IMR-90 (cell line): ENCODE measurements around the gene RNGTT. TPM values are rescaled to one million over a fixed set of nuclear protein-coding genes. Genes with fewer than 3 reads are reported as not detected.

ENCODE experiments used
- ATAC-seq: fragments of 200-7000 bp; cut with Tn5 transposase; 2 replicates; pipeline ENCODE4 v1.9.1; 2020; ENCODE audit warnings: low read depth, mild to moderate bottlenecking, moderate library complexity
- BruUV-seq: library from RNA; stranded (reverse); fragments of 400-500 nt; replicated peaks from 2 replicates; lab custom pipeline; 2021; lab: Mats Ljungman, UMichigan
- CTCF ChIA-PET: fragments of 300-600 bp; formaldehyde crosslinking; extraction: SDS; loops from one replicate; lab custom pipeline; 2021; ENCODE audit warnings: antibody characterized with exemption; lab: Yijun Ruan, JAX
- POLR2A ChIA-PET: fragments of 300-600 bp; sonication (Branson Sonifier 250); formaldehyde crosslinking; loops from one replicate; lab custom pipeline; 2022; ENCODE audit warnings: antibody characterized with exemption; ENCODE audit not compliant: unreplicated experiment; lab: Charles Lee
- DNase-seq: peaks from one replicate; pipeline ENCODE4 v3.0.0; 2013
- H2AFZ ChIP-seq: replicated peaks from 2 replicates; pipeline ENCODE3; 2013; ENCODE audit warnings: low read length, mild to moderate bottlenecking; ENCODE audit not compliant: poor library complexity
- H2AK5ac ChIP-seq: 2 replicates; pipeline ENCODE4 v1.6.1; 2013; ENCODE audit warnings: low read depth, low read length, inconsistent platforms
- H2AK9ac ChIP-seq: replicated peaks from 2 replicates; pipeline ENCODE3; 2013; ENCODE audit warnings: mild to moderate bottlenecking, low read depth, low read length, moderate library complexity; ENCODE audit not compliant: poor library complexity
- H2BK120ac ChIP-seq: 2 replicates; pipeline ENCODE4 v1.6.1; 2013; ENCODE audit warnings: low read depth, low read length, inconsistent platforms
- H2BK15ac ChIP-seq: 3 replicates; pipeline ENCODE4 v1.6.1; 2013; ENCODE audit warnings: low read depth, low read length, inconsistent platforms
- H2BK20ac ChIP-seq: 2 replicates; pipeline ENCODE4 v1.6.1; 2013; ENCODE audit warnings: low read depth, mild to moderate bottlenecking, inconsistent platforms, low read length, moderate library complexity
- H2BK5ac ChIP-seq: 2 replicates; pipeline ENCODE4 v1.6.1; 2013; ENCODE audit warnings: mild to moderate bottlenecking, low read depth, low read length, inconsistent platforms; ENCODE audit not compliant: poor library complexity, severe bottlenecking
- H3K14ac ChIP-seq: replicated peaks from 2 replicates; pipeline ENCODE4 v1.6.1; 2013; ENCODE audit warnings: low read depth, low read length, inconsistent platforms
- H3K18ac ChIP-seq: 2 replicates; pipeline ENCODE4 v1.6.1; 2013; ENCODE audit warnings: low read depth, low read length, control low read depth
- H3K23ac ChIP-seq: 2 replicates; pipeline ENCODE4 v1.6.1; 2013; ENCODE audit warnings: low read depth, low read length, inconsistent platforms
- H3K27ac ChIP-seq: 2 replicates; pipeline ENCODE4 v1.5.1; 2013; ENCODE audit warnings: mild to moderate bottlenecking, control low read depth, low read length; ENCODE audit not compliant: insufficient read depth
- H3K27me3 ChIP-seq: 2 replicates; pipeline ENCODE4 v1.6.1; 2013; ENCODE audit warnings: low read length; ENCODE audit not compliant: control insufficient read depth, insufficient read depth
- H3K36me3 ChIP-seq: 2 replicates; pipeline ENCODE4 v1.6.1; 2013; ENCODE audit warnings: low read length, mixed read lengths; ENCODE audit not compliant: control insufficient read depth, insufficient read depth
- H3K4ac ChIP-seq: 2 replicates; pipeline ENCODE4 v1.6.1; 2013; ENCODE audit warnings: low read depth, low read length, inconsistent platforms
- H3K4me1 ChIP-seq: 2 replicates; pipeline ENCODE4 v1.6.1; 2013; ENCODE audit warnings: low read length, mixed read lengths; ENCODE audit not compliant: control insufficient read depth, insufficient read depth
- H3K4me2 ChIP-seq: 2 replicates; pipeline ENCODE4 v1.6.1; 2013; ENCODE audit warnings: low read depth, mild to moderate bottlenecking, control low read depth, low read length, moderate library complexity
- H3K4me3 ChIP-seq: 2 replicates; pipeline ENCODE4 v1.5.1; 2013; ENCODE audit warnings: low read depth, mild to moderate bottlenecking, control low read depth, low read length, moderate library complexity; ENCODE audit not compliant: insufficient read depth
- H3K56ac ChIP-seq: 2 replicates; pipeline ENCODE4 v1.6.1; 2013; ENCODE audit warnings: low read length, inconsistent platforms; ENCODE audit not compliant: insufficient read depth; ENCODE audit errors: extremely low read depth
- H3K79me1 ChIP-seq, 2 experiments: 2 replicates each; pipeline ENCODE4 v1.6.1; 2013; ENCODE audit warnings: low read length in 2 of 2, inconsistent platforms in 1 of 2, low read depth in 1 of 2
- H3K9ac ChIP-seq: 2 replicates; pipeline ENCODE4 v1.6.1; 2013; ENCODE audit warnings: low read depth, low read length, control low read depth
- H3K9me1 ChIP-seq: 2 replicates; pipeline ENCODE4 v1.6.1; 2013; ENCODE audit warnings: low read length, inconsistent platforms; ENCODE audit not compliant: insufficient read depth
- H3K9me3 ChIP-seq: 2 replicates; pipeline ENCODE4 v1.6.1; 2013; ENCODE audit warnings: low read length; ENCODE audit not compliant: control insufficient read depth, insufficient read depth
- H4K20me1 ChIP-seq: 2 replicates; pipeline ENCODE4 v1.6.1; 2013; ENCODE audit warnings: low read length, inconsistent platforms; ENCODE audit not compliant: insufficient read depth
- H4K5ac ChIP-seq: 2 replicates; pipeline ENCODE4 v1.6.1; 2013; ENCODE audit warnings: mild to moderate bottlenecking, low read depth, low read length, control low read depth
- H4K8ac ChIP-seq, 2 experiments: 2 replicates each; pipeline ENCODE4 v1.6.1; 2013; ENCODE audit warnings: low read depth in 2 of 2, low read length in 2 of 2, control low read depth in 1 of 2, inconsistent platforms in 1 of 2
- H4K91ac ChIP-seq: 2 replicates; pipeline ENCODE4 v1.6.1; 2013; ENCODE audit warnings: low read depth, low read length, inconsistent platforms; ENCODE audit not compliant: insufficient read depth
- BHLHE40 ChIP-seq: fragments of 150-350 bp; IDR thresholded peaks from 2 replicates; pipeline ENCODE4 v1.6.1; 2016; ENCODE audit warnings: mild to moderate bottlenecking, low read depth, low read length
- CEBPB ChIP-seq: IDR thresholded peaks from 2 replicates; pipeline ENCODE4 v1.6.1; 2012; ENCODE audit warnings: low read depth, low read length, improper control_type of control experiment
- CHD1 ChIP-seq: IDR thresholded peaks from 2 replicates; pipeline ENCODE4 v1.6.1; 2012; ENCODE audit warnings: low read depth, low read length, improper control_type of control experiment
- CTCF ChIP-seq: conservative IDR thresholded peaks from 2 replicates; pipeline ENCODE4 v1.5.1; 2012; ENCODE audit warnings: mild to moderate bottlenecking, low read depth, low read length, improper control_type of control experiment
- ELK1 ChIP-seq: fragments of 150-350 bp; IDR thresholded peaks from 2 replicates; pipeline ENCODE4 v1.6.1; 2016; ENCODE audit warnings: low read depth, mild to moderate bottlenecking, low read length, moderate library complexity, borderline replicate concordance
- FOS ChIP-seq: fragments of 150-350 bp; IDR thresholded peaks from 2 replicates; pipeline ENCODE4 v1.6.1; 2016; ENCODE audit warnings: low read depth, low read length
- MAFK ChIP-seq: IDR thresholded peaks from 2 replicates; pipeline ENCODE4 v1.6.1; 2012; ENCODE audit warnings: low read depth, low read length, improper control_type of control experiment
- MAZ ChIP-seq: IDR thresholded peaks from 2 replicates; pipeline ENCODE4 v1.6.1; 2012; ENCODE audit warnings: low read depth, mild to moderate bottlenecking, low read length, improper control_type of control experiment, moderate library complexity, borderline replicate concordance
- MXI1 ChIP-seq: IDR thresholded peaks from 2 replicates; pipeline ENCODE4 v1.6.1; 2012; ENCODE audit warnings: low read depth, mild to moderate bottlenecking, low read length, moderate library complexity, borderline replicate concordance
- NFE2L2 ChIP-seq: fragments of 150-350 bp; IDR thresholded peaks from 2 replicates; pipeline ENCODE4 v1.6.1; 2016; ENCODE audit warnings: low read depth, mild to moderate bottlenecking, low read length
- POLR2A ChIP-seq: IDR thresholded peaks from 2 replicates; pipeline ENCODE4 v1.6.1; 2012; ENCODE audit warnings: mild to moderate bottlenecking, low read depth, low read length
- RAD21 ChIP-seq: IDR thresholded peaks from 2 replicates; pipeline ENCODE4 v1.6.1; 2012; ENCODE audit warnings: low read length, improper control_type of control experiment
- RCOR1 ChIP-seq: IDR thresholded peaks from 2 replicates; pipeline ENCODE4 v1.6.1; 2012; ENCODE audit warnings: mild to moderate bottlenecking, low read length, improper control_type of control experiment; ENCODE audit not compliant: insufficient replicate concordance
- RFX5 ChIP-seq: IDR thresholded peaks from 2 replicates; pipeline ENCODE4 v1.8.0; 2012; ENCODE audit warnings: low read depth, mild to moderate bottlenecking, low read length, moderate library complexity
- SMC3 ChIP-seq: fragments of 150-350 bp; IDR thresholded peaks from 2 replicates; pipeline ENCODE4 v1.6.1; 2016; ENCODE audit warnings: low read depth, mild to moderate bottlenecking, antibody characterized with exemption, low read length, moderate library complexity
- USF2 ChIP-seq: fragments of 150-350 bp; IDR thresholded peaks from 2 replicates; pipeline ENCODE4 v1.6.1; 2017; ENCODE audit warnings: mild to moderate bottlenecking, antibody characterized with exemption, low read length, low read depth
- WGBS, 2 experiments: methylation state at CpG; one replicate each; pipeline versions ENCODE4 v1.1.5 to v1.1.7; 2013; ENCODE audit warnings: missing lambda C conversion rate in 2 of 2; ENCODE audit not compliant: insufficient read length in 1 of 2; ENCODE audit errors: extremely low coverage in 2 of 2; 5-methylcytosine and 5-hydroxymethylcytosine counted together
- dilution Hi-C: fragments of 300-500 bp; cut with HindIII; formaldehyde crosslinking; loops from one replicate; pipeline ENCODE4 v1.14.3; 2018; ENCODE audit warnings: low sequenced_read_pairs; ENCODE audit not compliant: unreplicated experiment
- in situ Hi-C: fragments of 300-500 bp; cut with MboI; formaldehyde crosslinking; loops from 3 replicates; pipeline ENCODE4 v1.14.3; 2019; ENCODE audit warnings: low sequenced_read_pairs, inconsistent platforms, mixed read lengths
- intact Hi-C: fragments of 100-400 bp; cut with micrococcal nuclease; formaldehyde crosslinking; loops from 2 replicates; pipeline ENCODE4 v1.10.0; 2022
- polyA plus RNA-seq, 3 experiments: library from polyadenylated mRNA; depleted of rRNA; stranded (reverse); fragments of >200 nt; gene quantifications; 2 replicates each; pipeline ENCODE4 v1.2.3, GENCODE V29; 2012; ENCODE audit warnings: low replicate concordance in 1 of 3
- total RNA-seq: library from RNA; depleted of rRNA; stranded (reverse); fragments of >200 nt; gene quantifications from 2 replicates; pipeline ENCODE4 v1.2.3, GENCODE V29; 2012

Gene RNGTT
- total and polyA plus RNA-seq, 2 of the 4 experiments (the other 2 are of a cell fraction) = 5.4 to 21.7 TPM

GRCh38 chr6:88734544-88734943, 228.9 kb downstream of the RNGTT start:
- dilution Hi-C loops = no loop called here
- intact Hi-C loops = no loop called here
- ChIA-PET CTCF (no interaction called here), POLR2A (no interaction called here)
- no peaks in the 10 kb centered on the region for H3K27me3 ChIP-seq
- in situ Hi-C loops = no loop called here
- no peaks in the 10 kb centered on the region for H3K36me3 ChIP-seq
- no peak overlapping the region for H2AK9ac ChIP-seq
- ATAC-seq = no peak
- no peak overlapping the region for H2BK120ac ChIP-seq
- no peak overlapping the region for H2BK20ac ChIP-seq
- 0 out of 2 replicates have a peak, but pooled peaks cover 5% of the 10 kb centered on the region for H3K9me1 ChIP-seq
- H2AK5ac ChIP-seq = no peak overlapping the region
- no peaks in the 10 kb centered on the region for H3K9me3 ChIP-seq
- DNase-seq = no peak
- H2BK5ac ChIP-seq = no peak overlapping the region
- peaks cover 3% of the 10 kb centered on the region; the same call in 1 of the 2 replicates for H3K4me1 ChIP-seq
- H3K9ac ChIP-seq = no peak overlapping the region
- no peak overlapping the region for H4K91ac ChIP-seq
- H3K14ac ChIP-seq = no peak overlapping the region
- H2AFZ ChIP-seq = no peak overlapping the region
- H3K23ac ChIP-seq = no peak overlapping the region
- H3K79me1 ChIP-seq = peaks cover 0 to 2% of the 10 kb centered on the region in 2 experiments; a peak in 1 of 4 replicates
- WGBS, 2 experiments = no CpG with 5 or more reads among the region's 4 CpGs
- H3K56ac ChIP-seq = no peak overlapping the region
- no TSS peak for BruUV-seq
- no peak overlapping the region for H3K4me3 ChIP-seq
- H3K4me2 ChIP-seq = no peak overlapping the region
- no peaks in the 10 kb centered on the region for H4K20me1 ChIP-seq
- H3K4ac ChIP-seq = no peak overlapping the region
- no peak overlapping the region for H2BK15ac ChIP-seq
- H4K5ac ChIP-seq = no peak overlapping the region
- no peak overlapping the region for H4K8ac ChIP-seq
- H3K18ac ChIP-seq = no peak overlapping the region
- no peak overlapping the region for H3K27ac ChIP-seq
- TF ChIP-seq FOS (no peak), RCOR1 (no peak), CTCF (no peak), POLR2A (no peak), RAD21 (no peak), MXI1 (no peak), RFX5 (no peak), ELK1 (no peak), MAFK (no peak), CEBPB (no peak), SMC3 (no peak), MAZ (no peak), BHLHE40 (no peak), USF2 (no peak), CHD1 (no peak), NFE2L2 (no peak)
